Prostate gland (tissue), 2 donors: ENCODE measurements around the gene ALDH7A1. TPM values are rescaled to one million over a fixed set of nuclear protein-coding genes. Genes with fewer than 3 reads are reported as not detected.

Experiments used
- DNase-seq: peaks from one replicate; pipeline ENCODE4 v3.0.0-alpha.2; 2019; ENCODE audit warnings: low spot score
- H3K27ac ChIP-seq, 2 donors: fragments of 200-600 bp; sonication (generic); 2 replicates each; pipeline ENCODE4 v1.5.1; 2017 to 2019
- H3K27me3 ChIP-seq: fragments of 200-600 bp; sonication (generic); replicated peaks from 2 replicates; pipeline ENCODE4 v1.5.1; 2019; ENCODE audit not compliant: insufficient read depth
- H3K36me3 ChIP-seq, 2 donors: fragments of 200-600 bp; sonication (generic); 1 replicate in 1 of 2; 2 replicates in 1 of 2; pipeline versions ENCODE4 v1.5.1 to v1.8.1; 2017 to 2019
- H3K4me1 ChIP-seq: fragments of 200-600 bp; sonication (generic); replicated peaks from 2 replicates; pipeline ENCODE4 v1.5.1; 2019
- H3K4me3 ChIP-seq, 2 donors: fragments of 200-600 bp; sonication (generic); 2 replicates each; pipeline ENCODE4 v1.5.1; 2017 to 2019
- H3K9me3 ChIP-seq: fragments of 200-600 bp; sonication (generic); 2 replicates; pipeline ENCODE4 v1.5.1; 2017
- POLR2A ChIP-seq: fragments of 450-650 bp; IDR thresholded peaks from one replicate; pipeline ENCODE4 v1.6.1; 2016; ENCODE audit warnings: antibody characterized with exemption, mild to moderate bottlenecking
- POLR2AphosphoS5 ChIP-seq: sonication (generic); formaldehyde crosslinking; IDR thresholded peaks from one replicate; pipeline ENCODE4 v1.6.1; 2017; ENCODE audit warnings: antibody characterized with exemption
- WGBS: methylation state at CpG from one replicate; pipeline ENCODE4 v1.1.5; 2018; 5-methylcytosine and 5-hydroxymethylcytosine counted together
- intact Hi-C: fragments of 100-400 bp; cut with DNase I; formaldehyde crosslinking; loops from one replicate; pipeline ENCODE4 v1.14.2; 2022
- total RNA-seq, 2 donors: library from RNA; depleted of rRNA; stranded (reverse); fragments of >200 nt; gene quantifications; one replicate each; pipeline ENCODE4 v1.1.0, GENCODE V29; 2016
- TF ChIP-seq, protein P1 (sequence below), 4 experiments: fragments of 200-600 bp in 2 of 4; fragments of 450-650 bp in 2 of 4; sonication (generic) in 2 of 4; IDR thresholded peaks; 1 replicate in 3 of 4; 2 replicates in 1 of 4; pipeline ENCODE4 v1.5.1; 2016 to 2019; ENCODE audit warnings: antibody characterized with exemption in 4 of 4, mild to moderate bottlenecking in 2 of 4, moderate library complexity in 2 of 4

Gene ALDH7A1
- 10 to 100 TPM; 59.8 to 62.7 TPM for total RNA-seq

DNA sequence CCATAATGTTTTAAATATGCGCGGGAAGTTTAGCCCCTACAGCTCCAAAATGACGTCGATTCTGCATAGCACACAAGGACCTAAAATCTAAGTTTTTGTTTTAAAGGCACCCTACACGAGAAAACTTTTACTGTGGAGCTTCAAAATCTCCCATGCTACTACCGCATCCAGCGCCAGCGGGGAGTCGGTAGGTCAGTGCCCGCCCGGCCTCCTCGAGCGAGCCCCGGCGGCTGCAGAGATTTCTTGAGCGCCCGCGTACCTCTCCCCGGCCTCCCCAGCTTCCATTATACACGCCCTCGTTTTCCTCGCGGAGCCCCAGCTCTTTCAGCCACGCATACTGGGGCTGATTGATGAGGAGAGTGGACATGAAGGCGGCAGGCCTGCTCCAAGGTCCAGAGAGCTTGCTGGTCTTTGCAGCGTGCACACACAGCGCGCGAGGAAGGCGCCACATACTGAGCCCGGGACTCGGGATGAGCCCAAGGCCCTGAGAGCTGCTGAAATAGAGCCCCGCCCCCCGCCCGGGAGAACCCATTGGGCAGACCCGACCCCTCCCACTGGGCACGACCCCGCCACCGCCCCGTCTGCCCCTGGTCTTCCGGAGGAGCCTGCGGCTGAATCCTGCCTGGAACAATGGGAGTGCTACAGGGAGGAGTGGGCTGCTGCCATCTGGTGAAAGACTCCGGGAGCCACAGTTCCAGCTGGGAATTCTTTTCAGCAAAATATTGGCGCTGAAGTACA, at the start of gene ALDH7A1:
ALDH7A1 (minus strand) TSS at position 472 of the 738 bp plus-strand sequence; CDS start at position 451, 21 bp downstream.
- H3K27me3 ChIP-seq, result no peaks in the 10 kb centered on the region
- peaks cover 5% of the 10 kb centered on the region for H3K4me1 ChIP-seq
- H3K4me3 ChIP-seq, result peak within 1 kb of the TSS; percentile 46 to 59
- WGBS, result 1% methylated on average over 42 of the region's 44 CpGs
- H3K36me3 ChIP-seq, result no peaks in the 10 kb centered on the region
- H3K27ac ChIP-seq, result peak within 1 kb of the TSS; percentile 66 to 75
- intact Hi-C loops, result loop anchor here (5.0 kb wide), 1 partner anchor 258 kb away; no protein-coding TSS in a partner anchor
- H3K9me3 ChIP-seq, result no peaks in the 10 kb centered on the region
- DNase-seq, result peak; percentile 87
- TF ChIP-seq POLR2AphosphoS5 (peak; percentile 51), POLR2A (peak; percentile 66)
- TF ChIP-seq, protein P1, sequence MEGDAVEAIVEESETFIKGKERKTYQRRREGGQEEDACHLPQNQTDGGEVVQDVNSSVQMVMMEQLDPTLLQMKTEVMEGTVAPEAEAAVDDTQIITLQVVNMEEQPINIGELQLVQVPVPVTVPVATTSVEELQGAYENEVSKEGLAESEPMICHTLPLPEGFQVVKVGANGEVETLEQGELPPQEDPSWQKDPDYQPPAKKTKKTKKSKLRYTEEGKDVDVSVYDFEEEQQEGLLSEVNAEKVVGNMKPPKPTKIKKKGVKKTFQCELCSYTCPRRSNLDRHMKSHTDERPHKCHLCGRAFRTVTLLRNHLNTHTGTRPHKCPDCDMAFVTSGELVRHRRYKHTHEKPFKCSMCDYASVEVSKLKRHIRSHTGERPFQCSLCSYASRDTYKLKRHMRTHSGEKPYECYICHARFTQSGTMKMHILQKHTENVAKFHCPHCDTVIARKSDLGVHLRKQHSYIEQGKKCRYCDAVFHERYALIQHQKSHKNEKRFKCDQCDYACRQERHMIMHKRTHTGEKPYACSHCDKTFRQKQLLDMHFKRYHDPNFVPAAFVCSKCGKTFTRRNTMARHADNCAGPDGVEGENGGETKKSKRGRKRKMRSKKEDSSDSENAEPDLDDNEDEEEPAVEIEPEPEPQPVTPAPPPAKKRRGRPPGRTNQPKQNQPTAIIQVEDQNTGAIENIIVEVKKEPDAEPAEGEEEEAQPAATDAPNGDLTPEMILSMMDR (IDR thresholded peaks at IDR 0.05), result peak in 2 of 4 experiments; percentile 46 to 49

GRCh38 chr5:126641387-126641786, 46.4 kb upstream of the ALDH7A1 start:
- 92% methylated on average over 5 of the region's 5 CpGs for WGBS

GRCh38 chr5:126640866-126641265, 45.8 kb upstream of the ALDH7A1 start:
- Histone ChIP-seq H3K4me1 (no peaks in the 10 kb centered on the region), H3K4me3 (no peak overlapping the region), H3K9me3 (no peaks in the 10 kb centered on the region), H3K36me3 (no peaks in the 10 kb centered on the region), H3K27ac (no peak overlapping the region), H3K27me3 (no peaks in the 10 kb centered on the region)
- intact Hi-C loops, result no loop called here
- TF ChIP-seq, protein P1 (IDR thresholded peaks at IDR 0.05), result no peak
- TF ChIP-seq POLR2AphosphoS5, result no peak
- no peak for TF ChIP-seq POLR2A
- DNase-seq, result no peak
- WGBS, result 68% methylated on average over 1 of the region's 1 CpG

More at GRCh38 chr5:126641387-126641786, 46.4 kb upstream of the ALDH7A1 start:
- H3K4me3 ChIP-seq, result no peak overlapping the region
- no peaks in the 10 kb centered on the region for H3K27me3 ChIP-seq
- H3K36me3 ChIP-seq, result no peaks in the 10 kb centered on the region
- H3K4me1 ChIP-seq, result no peaks in the 10 kb centered on the region
- H3K9me3 ChIP-seq, result no peaks in the 10 kb centered on the region
- no peak for DNase-seq
- no peak overlapping the region for H3K27ac ChIP-seq
- TF ChIP-seq POLR2A, result no peak
- TF ChIP-seq, protein P1 (IDR thresholded peaks at IDR 0.05), result no peak
- no peak for TF ChIP-seq POLR2AphosphoS5
- intact Hi-C loops, result no loop called here

DNA sequence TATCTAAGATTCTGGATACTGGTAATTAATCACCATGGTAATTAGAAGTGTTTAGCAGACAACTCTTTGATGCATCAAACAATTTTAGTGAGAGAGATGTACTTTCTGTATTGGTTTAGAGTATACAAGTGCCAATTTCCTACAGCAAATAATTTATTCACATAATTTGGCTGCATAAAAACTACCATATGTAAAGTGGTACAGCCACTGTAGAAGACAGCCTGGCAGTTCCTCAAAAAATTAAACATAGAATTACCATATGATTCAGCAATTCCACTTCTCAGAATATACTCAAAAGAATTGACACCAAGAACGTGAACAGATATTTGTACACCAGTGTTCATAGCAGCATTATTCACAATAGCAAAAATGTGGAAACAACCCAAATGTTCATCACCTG, 41.9 kb upstream of the ALDH7A1 start:
- intact Hi-C loops, result no loop called here
- no peaks in the 10 kb centered on the region for H3K27me3 ChIP-seq
- H3K4me1 ChIP-seq, result no peaks in the 10 kb centered on the region
- DNase-seq, result no peak
- TF ChIP-seq POLR2AphosphoS5, result no peak
- no peak for TF ChIP-seq POLR2A
- TF ChIP-seq, protein P1 (IDR thresholded peaks at IDR 0.05), result no peak
- H3K4me3 ChIP-seq, result no peak overlapping the region
- 83% methylated on average over 1 of the region's 1 CpG for WGBS
- H3K27ac ChIP-seq, result no peak overlapping the region
- H3K36me3 ChIP-seq, result no peaks in the 10 kb centered on the region
- H3K9me3 ChIP-seq, result no peaks in the 10 kb centered on the region

GRCh38 chr5:126635585-126635984, 40.6 kb upstream of the ALDH7A1 start:
- no peak for DNase-seq
- Histone ChIP-seq H3K4me1 (no peaks in the 10 kb centered on the region), H3K9me3 (no peaks in the 10 kb centered on the region), H3K27ac (no peak overlapping the region), H3K4me3 (no peak overlapping the region), H3K36me3 (no peaks in the 10 kb centered on the region), H3K27me3 (no peaks in the 10 kb centered on the region)
- TF ChIP-seq, protein P1 (IDR thresholded peaks at IDR 0.05), result no peak
- TF ChIP-seq POLR2A (no peak), POLR2AphosphoS5 (no peak)
- WGBS, result 96% methylated on average over 3 of the region's 3 CpGs
- intact Hi-C loops, result no loop called here
